Adrenal gland (tissue), 12 donors: ENCODE measurements around the gene TFEB. TPM values are rescaled to one million over a fixed set of nuclear protein-coding genes. Genes with fewer than 3 reads are reported as not detected.

Experiments
- DNase-seq, 7 donors: peaks; one replicate each; pipeline ENCODE4 v3.0.0-alpha.2; 2019 to 2020
- H3K27ac ChIP-seq, 5 donors: fragments of 200-600 bp; sonication (generic) in 4 of 5; 1 replicate in 3 of 5; 2 replicates in 2 of 5; pipeline versions ENCODE4 v1.5.1 to v1.8.0; 2016 to 2020; ENCODE audit warnings: mild to moderate bottlenecking in 1 of 5
- H3K27me3 ChIP-seq: fragments of 200-600 bp; 2 replicates; pipeline ENCODE4 v1.8.0; 2021
- H3K36me3 ChIP-seq, 2 donors: fragments of 200-600 bp; replicated peaks in 1 of 2; 1 replicate in 1 of 2; 2 replicates in 1 of 2; pipeline versions ENCODE4 v1.5.1 to v1.8.0; 2018 to 2022
- H3K4me1 ChIP-seq, 2 donors: fragments of 200-600 bp; replicated peaks in 1 of 2; 1 replicate in 1 of 2; 2 replicates in 1 of 2; pipeline versions ENCODE4 v1.5.1 to v1.8.0; 2018 to 2021
- H3K4me3 ChIP-seq, 4 donors: fragments of 200-600 bp; sonication (generic) in 3 of 4; one replicate each; pipeline ENCODE4 v1.5.1; 2016 to 2018
- H3K9me3 ChIP-seq, 3 donors: fragments of 200-600 bp; sonication (generic) in 1 of 3; replicated peaks in 1 of 3; 1 replicate in 2 of 3; 2 replicates in 1 of 3; pipeline versions ENCODE4 v1.5.1 to v1.8.0; 2016 to 2021
- CTCF ChIP-seq, 6 experiments: fragments of 450-650 bp in 4 of 6; fragments of 200-600 bp in 2 of 6; sonication (generic) in 1 of 6; IDR thresholded peaks; 1 replicate in 5 of 6; 2 replicates in 1 of 6; pipeline versions ENCODE4 v1.5.1 to v1.8.0; 2016 to 2021; ENCODE audit warnings: antibody characterized with exemption in 6 of 6, mild to moderate bottlenecking in 2 of 6, moderate library complexity in 1 of 6
- POLR2A ChIP-seq, 2 donors: fragments of 450-650 bp; IDR thresholded peaks; one replicate each; pipeline ENCODE4 v1.6.1; 2017; ENCODE audit warnings: antibody characterized with exemption in 2 of 2, mild to moderate bottlenecking in 2 of 2, moderate library complexity in 1 of 2
- whole genome bisulfite sequencing, 4 donors: extraction: QIAGEN DNeasy Blood & Tissue Kit in 2 of 4; methylation state at CpG; one replicate each; pipeline versions ENCODE4 v1.1.5 to v1.1.7; 2013 to 2017; 5-methylcytosine and 5-hydroxymethylcytosine counted together
- intact Hi-C, 2 donors: fragments of 100-400 bp; cut with DNase I; formaldehyde crosslinking; loops; one replicate each; pipeline versions ENCODE4 v1.14.1 to v1.15.0; 2022 to 2023
- polyA plus RNA-seq, 3 donors: library from polyadenylated mRNA; stranded (reverse); fragments of 200-250 nt in 2 of 3; fragments of 350-450 nt in 1 of 3; fragmentation: Illumina TruSeq in 1 of 3; extraction: RNeasy Lipid Tissue Mini Kit (QIAGEN cat#74804) in 1 of 3; gene quantifications; one replicate each; pipeline ENCODE4 v1.2.3, GENCODE V29; 2013 to 2014
- total RNA-seq, 9 donors: library from RNA; depleted of rRNA in 4 of 9; stranded (reverse); fragments of >200 nt in 4 of 9; fragments of 120-200 nt in 1 of 9; fragmentation: NEBNext Ultra II Directional in 1 of 9; extraction: Animal tissue kit (Norgen Biotek cat#: 25700) in 1 of 9; gene quantifications; one replicate each; pipeline versions ENCODE4 v1.1.0 to v1.2.4, GENCODE V29; 2013 to 2023
- donor health status: healthy with polysubstance abuse.
- donor health status: Bipolar disorder and iron deficiency.
- donor health status: DM: yes; HTN: yes; CAD: no.
- donor health status: DM: no; HTN: no; CAD: no.
- donor health status: DM: no; HTN: no; CAD: no.
- donor health status: DM: yes; HTN: yes; CAD: no.

The TFEB gene
- total and polyA plus RNA-seq, 12 donors: 2.1 to 47.2 (median 20.2) TPM

- Histone ChIP-seq H3K27me3 (no peaks in the 10 kb centered on the region), H3K27ac (peak overlapping the region in 3 of 5 donors; percentile 73 to 80 (median 74)), H3K4me1 (peaks cover 28 to 33% of the 10 kb centered on the region in 2 donors), H3K4me3 (peak overlapping the region in 1 of 4 donors; percentile 75), H3K36me3 (no peaks in the 10 kb centered on the region), H3K9me3 (no peaks in the 10 kb centered on the region)
- WGBS, 4 donors: 21 to 29% (median 25%) methylated on average over 3 of the region's 3 CpGs
- TF ChIP-seq POLR2A (IDR thresholded peaks at IDR 0.05) (no peak), CTCF (IDR thresholded peaks at IDR 0.05) (no peak)
- DNase-seq: peak in 2 of 7 donors; percentile 36 to 59
- intact Hi-C loops: loop anchor here (5.0 to 10.0 kb wide), 2 partner anchors 153 to 261 kb away; no protein-coding TSS in a partner anchor
These were observed 45.9 kb upstream of the TFEB start for GRCh38 chr6:41781366-41781730.

- TF ChIP-seq POLR2A (IDR thresholded peaks at IDR 0.05) (peak in 1 of 2 donors; percentile 20), CTCF (IDR thresholded peaks at IDR 0.05) (no peak)
- no peaks in the 10 kb centered on the region for H3K27me3 ChIP-seq
- H3K27ac ChIP-seq: peak within 1 kb of the TSS; percentile 14 to 80 (median 73)
- intact Hi-C loops: loop anchor here (5.0 to 10.0 kb wide), 2 partner anchors 154 to 262 kb away; no protein-coding TSS in a partner anchor
- no peaks in the 10 kb centered on the region for H3K9me3 ChIP-seq
- H3K36me3 ChIP-seq: peaks cover 0 to 2% of the 10 kb centered on the region in 2 donors
- 1 to 2% (median 1%) methylated on average over 25 to 36 of the region's 36 CpGs for WGBS, 4 donors
- DNase-seq: peak; percentile 56 to 78 (median 75)
- peak within 1 kb of the TSS in 3 of 4 donors; percentile 21 to 82 (median 75) for H3K4me3 ChIP-seq
- H3K4me1 ChIP-seq: peaks cover 22 to 28% of the 10 kb centered on the region in 2 donors
These were observed 45.4 kb upstream of the TFEB start, which contains the start of gene PRICKLE4 for GRCh38 chr6:41780551-41781365. TSS of gene PRICKLE4 (plus strand) at chr6:41780782. CDS start at chr6:41783474, 2,692 bp downstream.

- peak; percentile 97 to 99 (median 98) for DNase-seq
- peaks cover 0 to 10% of the 10 kb centered on the region in 2 donors for H3K36me3 ChIP-seq
- TF ChIP-seq CTCF (IDR thresholded peaks at IDR 0.05): peak; percentile 77 to 98 (median 88)
- TF ChIP-seq POLR2A (IDR thresholded peaks at IDR 0.05): peak in 1 of 2 donors; percentile 12
- peak within 1 kb of the TSS in 4 of 5 donors; percentile 44 to 80 (median 74) for H3K27ac ChIP-seq
- peak within 1 kb of the TSS in 2 of 4 donors; percentile 75 to 82 for H3K4me3 ChIP-seq
- no peaks in the 10 kb centered on the region for H3K9me3 ChIP-seq
- H3K27me3 ChIP-seq: no peaks in the 10 kb centered on the region
- intact Hi-C loops: loop anchor here (5.0 to 10.0 kb wide), 5 partner anchors 75 to 262 kb away; no protein-coding TSS in a partner anchor
- WGBS, 4 donors: 0 to 1% (median 0%) methylated on average over 27 to 73 of the region's 73 CpGs
- H3K4me1 ChIP-seq: peaks cover 19 to 21% of the 10 kb centered on the region in 2 donors
These were observed 44.6 kb upstream of the TFEB start, which contains the start of gene FRS3 for GRCh38 chr6:41779788-41780550. TSS of gene FRS3 (minus strand) at chr6:41779900. CDS start at chr6:41776987, 2,913 bp downstream.
